Measurements from ENCODE around the gene PUM1.

GRCh38 chr1:30882678-30883388 is 182.7 kb downstream of the PUM1 start:
- no peak for TF ChIP-seq CTCF (IDR thresholded peaks at IDR 0.05; ENCODE audit: extremely low read depth in 1 of 2, insufficient read depth in 1 of 2, low read depth in 1 of 2, low read length in 2 of 2)
- no peak for TF ChIP-seq FOS (IDR thresholded peaks at IDR 0.05; ENCODE audit: borderline replicate concordance, insufficient read depth, low read length)
- TF ChIP-seq POLR2AphosphoS5 (IDR thresholded peaks at IDR 0.05; ENCODE audit: insufficient read depth, low read depth, low read length), result no peak
- TF ChIP-seq MYC (IDR thresholded peaks at IDR 0.05; ENCODE audit: low read depth, low read length), result no peak
- TF ChIP-seq POLR2A (IDR thresholded peaks at IDR 0.05; ENCODE audit: low read depth, low read length), result no peak
- no peak for TF ChIP-seq EZH2 (IDR thresholded peaks at IDR 0.05; ENCODE audit: borderline replicate concordance, low read depth, low read length, severe bottlenecking)
- TF ChIP-seq MAX (IDR thresholded peaks at IDR 0.05; ENCODE audit: insufficient read depth, insufficient read length), result no peak
- no peak for TF ChIP-seq GATA2 (IDR thresholded peaks at IDR 0.05; ENCODE audit: insufficient read depth, insufficient read length, low read depth, low read length)
